T-helper 2 cell treated with Interferon-gamma antibody and Interleukin-4, amounts not matched to agents 5 μg/mL and 100 μg/mL, for 36 hours (primary cell): ENCODE measurements around the gene ANKH.

Experiments used
- DNase-seq: peaks from one replicate; pipeline ENCODE4 v3.0.0; 2021; ENCODE audit warnings: low spot score
- H3K27ac Mint-ChIP-seq: one replicate; pipeline ENCODE4 v1.8.0; 2021; ENCODE audit warnings: mild to moderate bottlenecking, mixed read lengths
- H3K27me3 Mint-ChIP-seq: one replicate; pipeline ENCODE4 v1.8.0; 2021; ENCODE audit warnings: low read depth, mixed read lengths
- H3K36me3 Mint-ChIP-seq: one replicate; pipeline ENCODE4 v1.8.0; 2021; ENCODE audit warnings: low read depth, mixed read lengths
- H3K4me1 Mint-ChIP-seq: one replicate; pipeline ENCODE4 v1.8.0; 2021; ENCODE audit warnings: low read depth, mixed read lengths
- H3K4me3 Mint-ChIP-seq: one replicate; pipeline ENCODE4 v1.8.0; 2022; ENCODE audit warnings: mild to moderate bottlenecking, moderate library complexity, mixed read lengths
- H3K9me3 Mint-ChIP-seq: one replicate; pipeline ENCODE4 v1.8.0; 2021; ENCODE audit warnings: mixed read lengths

Gene ANKH

GRCh38 chr5:14712131-14712530, 159.4 kb downstream of the ANKH start:
- DNase-seq: no peak
- Mint-ChIP-seq H3K4me1 (peaks cover 26% of the 10 kb centered on the region), H3K27ac (peak overlapping the region; percentile 22), H3K9me3 (no peaks in the 10 kb centered on the region), H3K4me3 (no peak overlapping the region), H3K36me3 (peaks cover 87% of the 10 kb centered on the region), H3K27me3 (no peaks in the 10 kb centered on the region)

- Mint-ChIP-seq H3K36me3 (peaks cover 88% of the 10 kb centered on the region), H3K27me3 (no peaks in the 10 kb centered on the region), H3K4me1 (peaks cover 43% of the 10 kb centered on the region), H3K9me3 (no peaks in the 10 kb centered on the region), H3K27ac (no peak overlapping the region), H3K4me3 (no peak overlapping the region)
- no peak for DNase-seq
Measured at GRCh38 chr5:14710313-14710994, 161.1 kb downstream of the ANKH start.

- Mint-ChIP-seq H3K4me3 (peak overlapping the region; percentile 58), H3K4me1 (peaks cover 60% of the 10 kb centered on the region), H3K27ac (peak overlapping the region; percentile 100), H3K27me3 (no peaks in the 10 kb centered on the region), H3K9me3 (no peaks in the 10 kb centered on the region), H3K36me3 (peaks cover 87% of the 10 kb centered on the region)
- DNase-seq: no peak
Measured at GRCh38 chr5:14708551-14708950, 163.0 kb downstream of the ANKH start.

GRCh38 chr5:14707811-14708390, 163.7 kb downstream of the ANKH start:
- Mint-ChIP-seq H3K36me3 (peaks cover 92% of the 10 kb centered on the region), H3K4me1 (peaks cover 67% of the 10 kb centered on the region), H3K4me3 (peak overlapping the region; percentile 58), H3K27ac (peak overlapping the region; percentile 100), H3K9me3 (no peaks in the 10 kb centered on the region), H3K27me3 (no peaks in the 10 kb centered on the region)
- DNase-seq: no peak

- H3K27me3 Mint-ChIP-seq: no peaks in the 10 kb centered on the region
- peaks cover 92% of the 10 kb centered on the region for H3K36me3 Mint-ChIP-seq
- peak overlapping the region; percentile 92 for H3K4me3 Mint-ChIP-seq
- peak overlapping the region; percentile 100 for H3K27ac Mint-ChIP-seq
- peaks cover 73% of the 10 kb centered on the region for H3K4me1 Mint-ChIP-seq
- no peaks in the 10 kb centered on the region for H3K9me3 Mint-ChIP-seq
- peak; percentile 57 for DNase-seq
Measured at GRCh38 chr5:14706615-14707021, 165.0 kb downstream of the ANKH start.

- Mint-ChIP-seq H3K4me3 (peak overlapping the region; percentile 92), H3K27ac (peak overlapping the region; percentile 100), H3K27me3 (no peaks in the 10 kb centered on the region), H3K36me3 (peaks cover 89% of the 10 kb centered on the region), H3K9me3 (no peaks in the 10 kb centered on the region), H3K4me1 (peaks cover 81% of the 10 kb centered on the region)
- DNase-seq: no peak
Measured at GRCh38 chr5:14705556-14705955, 166.0 kb downstream of the ANKH start.

GRCh38 chr5:14702238-14702839, 169.2 kb downstream of the ANKH start:
- no peaks in the 10 kb centered on the region for H3K27me3 Mint-ChIP-seq
- H3K9me3 Mint-ChIP-seq: no peaks in the 10 kb centered on the region
- H3K36me3 Mint-ChIP-seq: peaks cover 85% of the 10 kb centered on the region
- H3K4me3 Mint-ChIP-seq: no peak overlapping the region
- H3K27ac Mint-ChIP-seq: peak overlapping the region; percentile 75
- peaks cover 77% of the 10 kb centered on the region for H3K4me1 Mint-ChIP-seq
- DNase-seq: no peak

- H3K4me3 Mint-ChIP-seq: no peak overlapping the region
- no peak for DNase-seq
- peak overlapping the region; percentile 75 for H3K27ac Mint-ChIP-seq
- peaks cover 70% of the 10 kb centered on the region for H3K4me1 Mint-ChIP-seq
- no peaks in the 10 kb centered on the region for H3K9me3 Mint-ChIP-seq
- no peaks in the 10 kb centered on the region for H3K27me3 Mint-ChIP-seq
- H3K36me3 Mint-ChIP-seq: peaks cover 84% of the 10 kb centered on the region
Measured at GRCh38 chr5:14701556-14701955, 170.0 kb downstream of the ANKH start.

- H3K4me1 Mint-ChIP-seq: peaks cover 70% of the 10 kb centered on the region
- no peak for DNase-seq
- H3K27ac Mint-ChIP-seq: peak overlapping the region; percentile 75
- no peaks in the 10 kb centered on the region for H3K9me3 Mint-ChIP-seq
- H3K36me3 Mint-ChIP-seq: peaks cover 86% of the 10 kb centered on the region
- no peak overlapping the region for H3K4me3 Mint-ChIP-seq
- no peaks in the 10 kb centered on the region for H3K27me3 Mint-ChIP-seq
Measured at GRCh38 chr5:14700478-14701436, 170.8 kb downstream of the ANKH start.

GRCh38 chr5:14699807-14700400, 171.7 kb downstream of the ANKH start:
- Mint-ChIP-seq H3K4me3 (no peak overlapping the region), H3K36me3 (peaks cover 83% of the 10 kb centered on the region), H3K9me3 (no peaks in the 10 kb centered on the region), H3K27me3 (no peaks in the 10 kb centered on the region), H3K27ac (peak overlapping the region; percentile 62), H3K4me1 (peaks cover 66% of the 10 kb centered on the region)
- DNase-seq: no peak

- Mint-ChIP-seq H3K36me3 (peaks cover 80% of the 10 kb centered on the region), H3K27me3 (no peaks in the 10 kb centered on the region), H3K4me1 (peaks cover 59% of the 10 kb centered on the region), H3K9me3 (no peaks in the 10 kb centered on the region), H3K27ac (peak overlapping the region; percentile 15), H3K4me3 (no peak overlapping the region)
- no peak for DNase-seq
Measured at GRCh38 chr5:14699159-14699558, 172.4 kb downstream of the ANKH start.

- no peaks in the 10 kb centered on the region for H3K27me3 Mint-ChIP-seq
- peaks cover 81% of the 10 kb centered on the region for H3K36me3 Mint-ChIP-seq
- H3K9me3 Mint-ChIP-seq: no peaks in the 10 kb centered on the region
- peaks cover 54% of the 10 kb centered on the region for H3K4me1 Mint-ChIP-seq
- no peak for DNase-seq
- H3K27ac Mint-ChIP-seq: no peak overlapping the region
- H3K4me3 Mint-ChIP-seq: no peak overlapping the region
Measured at GRCh38 chr5:14698495-14698894, 173.1 kb downstream of the ANKH start.

GRCh38 chr5:14696851-14697250, 174.7 kb downstream of the ANKH start:
- H3K4me3 Mint-ChIP-seq: no peak overlapping the region
- peaks cover 78% of the 10 kb centered on the region for H3K36me3 Mint-ChIP-seq
- no peaks in the 10 kb centered on the region for H3K27me3 Mint-ChIP-seq
- DNase-seq: no peak
- H3K4me1 Mint-ChIP-seq: peaks cover 42% of the 10 kb centered on the region
- peak overlapping the region; percentile 17 for H3K27ac Mint-ChIP-seq
- no peaks in the 10 kb centered on the region for H3K9me3 Mint-ChIP-seq
